Skeletal muscle satellite cell (primary cell): ENCODE measurements around the gene KCNN3.

Source experiments
- H3K27me3 ChIP-seq: 2 replicates; pipeline ENCODE4 v1.7.0; 2013; ENCODE audit warnings: low read length; ENCODE audit not compliant: control insufficient read depth, insufficient read depth
- H3K36me3 ChIP-seq: 2 replicates; pipeline ENCODE4 v1.7.0; 2013; ENCODE audit warnings: mild to moderate bottlenecking, control low read depth, low read length; ENCODE audit not compliant: insufficient read depth
- H3K4me1 ChIP-seq: 2 replicates; pipeline ENCODE4 v1.7.0; 2013; ENCODE audit warnings: low read length; ENCODE audit not compliant: control insufficient read depth, insufficient read depth
- H3K4me2 ChIP-seq: 2 replicates; pipeline ENCODE4 v1.7.0; 2013; ENCODE audit warnings: mild to moderate bottlenecking, low read length
- H3K4me3 ChIP-seq: 2 replicates; pipeline ENCODE4 v1.7.0; 2013; ENCODE audit warnings: low read length
- H3K9ac ChIP-seq: 2 replicates; pipeline ENCODE4 v1.7.0; 2013; ENCODE audit warnings: mild to moderate bottlenecking, low read depth, low read length, moderate library complexity
- H3K9me3 ChIP-seq: replicated peaks from 2 replicates; pipeline ENCODE4 v1.7.0; 2013; ENCODE audit warnings: mild to moderate bottlenecking, control low read depth, low read length

KCNN3 gene

GRCh38 chr1:154878371-154879037 is 8.4 kb upstream of the KCNN3 start:
- Histone ChIP-seq H3K4me2 (no peak overlapping the region), H3K9ac (no peak overlapping the region)

GRCh38 chr1:154877370-154877974 is 7.4 kb upstream of the KCNN3 start:
- Histone ChIP-seq H3K9ac (no peak overlapping the region), H3K4me1 (no peaks in the 10 kb centered on the region)

More at GRCh38 chr1:154878371-154879037, 8.4 kb upstream of the KCNN3 start:
- H3K36me3 ChIP-seq, result no peaks in the 10 kb centered on the region
- H3K4me3 ChIP-seq, result no peak overlapping the region
- no peaks in the 10 kb centered on the region for H3K9me3 ChIP-seq
- no peaks in the 10 kb centered on the region for H3K4me1 ChIP-seq
- peaks cover 40% of the 10 kb centered on the region for H3K27me3 ChIP-seq

GRCh38 chr1:154876842-154877369 is 6.8 kb upstream of the KCNN3 start:
- Histone ChIP-seq H3K36me3 (no peaks in the 10 kb centered on the region), H3K4me1 (no peaks in the 10 kb centered on the region), H3K4me2 (no peak overlapping the region), H3K4me3 (no peak overlapping the region), H3K27me3 (peaks cover 45% of the 10 kb centered on the region), H3K9me3 (no peaks in the 10 kb centered on the region), H3K9ac (no peak overlapping the region)

More at GRCh38 chr1:154877370-154877974, 7.4 kb upstream of the KCNN3 start:
- Histone ChIP-seq H3K4me2 (no peak overlapping the region), H3K4me3 (no peak overlapping the region), H3K36me3 (no peaks in the 10 kb centered on the region), H3K27me3 (peaks cover 45% of the 10 kb centered on the region), H3K9me3 (no peaks in the 10 kb centered on the region)

- peaks cover 43% of the 10 kb centered on the region for H3K27me3 ChIP-seq
- peaks cover 10% of the 10 kb centered on the region for H3K4me1 ChIP-seq
- no peak overlapping the region for H3K9ac ChIP-seq
- H3K4me3 ChIP-seq, result no peak overlapping the region
- no peaks in the 10 kb centered on the region for H3K36me3 ChIP-seq
- H3K4me2 ChIP-seq, result no peak overlapping the region
- H3K9me3 ChIP-seq, result no peaks in the 10 kb centered on the region
Measured at GRCh38 chr1:154874465-154874864, 4.4 kb upstream of the KCNN3 start.

GRCh38 chr1:154873321-154873950 is 3.4 kb upstream of the KCNN3 start:
- Histone ChIP-seq H3K36me3 (no peaks in the 10 kb centered on the region), H3K9me3 (no peaks in the 10 kb centered on the region), H3K4me3 (no peak overlapping the region), H3K4me1 (peaks cover 20% of the 10 kb centered on the region), H3K4me2 (no peak overlapping the region), H3K9ac (no peak overlapping the region), H3K27me3 (peaks cover 50% of the 10 kb centered on the region)

- Histone ChIP-seq H3K4me3 (no peak overlapping the region), H3K4me2 (no peak overlapping the region), H3K36me3 (no peaks in the 10 kb centered on the region), H3K27me3 (peaks cover 64% of the 10 kb centered on the region), H3K4me1 (peaks cover 39% of the 10 kb centered on the region), H3K9ac (no peak overlapping the region), H3K9me3 (no peaks in the 10 kb centered on the region)
Measured at GRCh38 chr1:154871374-154871773, 1.3 kb upstream of the KCNN3 start.

GRCh38 chr1:154870734-154871133 is 653 bp upstream of the KCNN3 start:
- H3K4me2 ChIP-seq, result no peak overlapping the region
- no peaks in the 10 kb centered on the region for H3K9me3 ChIP-seq
- H3K36me3 ChIP-seq, result no peaks in the 10 kb centered on the region
- H3K27me3 ChIP-seq, result peaks cover 68% of the 10 kb centered on the region
- H3K4me1 ChIP-seq, result peaks cover 42% of the 10 kb centered on the region
- H3K9ac ChIP-seq, result no peak overlapping the region
- no peak overlapping the region for H3K4me3 ChIP-seq

GRCh38 chr1:154869351-154870114 is 548 bp downstream of the KCNN3 start:
- Histone ChIP-seq H3K27me3 (peaks cover 68% of the 10 kb centered on the region), H3K4me1 (peaks cover 42% of the 10 kb centered on the region), H3K4me3 (peak overlapping the region; percentile 52), H3K36me3 (no peaks in the 10 kb centered on the region), H3K9ac (no peak overlapping the region), H3K4me2 (peak overlapping the region; percentile 72), H3K9me3 (no peaks in the 10 kb centered on the region)

- H3K9me3 ChIP-seq, result no peaks in the 10 kb centered on the region
- H3K27me3 ChIP-seq, result peaks cover 70% of the 10 kb centered on the region
- H3K9ac ChIP-seq, result peak overlapping the region; percentile 25
- peak overlapping the region; percentile 45 for H3K4me3 ChIP-seq
- no peaks in the 10 kb centered on the region for H3K36me3 ChIP-seq
- peaks cover 55% of the 10 kb centered on the region for H3K4me1 ChIP-seq
- H3K4me2 ChIP-seq, result peak overlapping the region; percentile 72
Measured at GRCh38 chr1:154867841-154868605, 2.1 kb downstream of the KCNN3 start.

- peak overlapping the region; percentile 65 for H3K4me2 ChIP-seq
- H3K9me3 ChIP-seq, result no peaks in the 10 kb centered on the region
- peaks cover 61% of the 10 kb centered on the region for H3K4me1 ChIP-seq
- H3K4me3 ChIP-seq, result peak overlapping the region; percentile 13
- H3K9ac ChIP-seq, result no peak overlapping the region
- H3K36me3 ChIP-seq, result no peaks in the 10 kb centered on the region
- peaks cover 70% of the 10 kb centered on the region for H3K27me3 ChIP-seq
Measured at GRCh38 chr1:154867064-154867825, 2.8 kb downstream of the KCNN3 start.
